KG1 (cell line): ENCODE data around the gene C2orf72.
"Not testable (repeated sequence)": the region's sequence is repeated elsewhere in the genome, so short reads cannot be mapped to it uniquely, and the experiment has no call there.

Source experiments
- DNase-seq: peaks from one replicate; lab custom pipeline; 2025; lab: John Stamatoyannopoulos, UW

C2orf72 gene

GRCh38 chr2:231015478-231015877, 21.8 kb upstream of the C2orf72 start:
- DNase-seq = no peak

GRCh38 chr2:231015926-231016325, 21.4 kb upstream of the C2orf72 start:
- no peak for DNase-seq

DNA sequence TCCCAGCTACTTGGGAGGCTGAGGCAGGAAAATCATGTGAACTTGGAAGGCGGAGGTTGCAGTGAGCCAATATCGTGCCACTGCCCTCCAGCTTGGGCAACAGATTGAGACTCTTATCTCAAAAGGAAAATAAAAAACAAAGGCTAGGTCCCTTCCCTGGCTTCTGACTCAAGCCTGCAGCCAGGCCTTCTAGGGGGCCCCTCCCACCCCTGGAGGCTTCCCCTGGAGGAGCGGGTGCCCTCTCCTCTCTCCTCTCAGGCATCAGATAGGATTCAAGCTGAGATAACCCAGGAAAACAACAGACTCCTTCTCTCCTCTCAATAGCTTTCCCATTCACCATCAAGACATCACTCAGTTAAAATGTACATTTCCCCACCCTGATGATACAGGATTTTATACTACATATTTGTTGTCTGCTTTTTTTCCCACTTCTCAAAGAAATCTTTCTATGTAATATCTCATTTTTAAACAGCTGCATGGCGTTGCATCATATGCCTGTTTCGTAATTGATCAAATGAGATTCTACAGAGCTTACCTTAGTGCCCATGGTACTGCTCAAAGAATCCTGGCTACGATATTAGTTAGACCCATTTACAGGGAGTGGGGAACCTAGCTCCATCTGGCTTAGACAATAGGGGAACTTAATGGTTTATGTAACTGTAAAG, 20.6 kb upstream of the C2orf72 start:
- DNase-seq = no peak

DNA sequence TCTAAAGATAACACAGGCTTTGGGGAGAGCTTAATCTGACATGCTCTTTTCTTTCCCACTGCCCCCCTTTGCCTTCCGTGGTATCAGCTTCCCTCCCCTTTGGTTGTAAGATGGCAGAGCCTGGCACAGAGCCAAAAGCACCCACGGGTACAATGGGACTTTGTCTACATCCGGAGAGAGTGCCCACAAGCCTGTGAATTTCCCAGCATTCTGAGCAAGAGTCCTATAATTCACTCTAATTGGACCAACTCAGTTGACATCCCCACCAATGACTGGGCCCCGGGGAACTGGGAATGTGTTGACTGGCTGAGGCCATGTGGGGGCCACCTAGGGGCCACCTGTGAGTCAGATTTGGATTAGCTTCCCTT, 20.1 kb upstream of the C2orf72 start:
- DNase-seq = no peak

- no peak for DNase-seq
These were observed 19.1 kb upstream of the C2orf72 start for GRCh38 chr2:231018184-231018583.

DNA sequence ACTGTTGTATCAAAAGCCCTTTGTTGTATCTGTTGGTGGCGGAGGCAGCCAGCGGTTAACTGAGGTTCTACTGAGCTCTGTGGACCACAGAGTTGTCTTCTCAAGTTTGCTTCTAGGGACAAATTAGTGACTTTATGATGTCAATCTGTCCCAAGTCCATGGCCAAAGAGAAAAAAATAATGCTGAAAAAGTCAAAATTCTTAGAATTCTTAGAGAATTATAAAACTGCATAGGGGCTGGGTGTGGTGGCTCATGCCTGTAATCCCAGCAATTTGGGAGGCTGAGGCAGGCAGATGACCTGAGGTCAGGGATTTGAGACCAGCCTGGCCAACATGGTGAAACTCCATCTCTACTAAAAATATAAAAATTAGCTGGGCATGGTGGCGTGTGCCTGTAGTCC, 12.3 kb upstream of the C2orf72 start:
- DNase-seq = not testable (repeated sequence)

- no peak for DNase-seq
These were observed 8.4 kb upstream of the C2orf72 start for GRCh38 chr2:231028889-231029288.

DNA sequence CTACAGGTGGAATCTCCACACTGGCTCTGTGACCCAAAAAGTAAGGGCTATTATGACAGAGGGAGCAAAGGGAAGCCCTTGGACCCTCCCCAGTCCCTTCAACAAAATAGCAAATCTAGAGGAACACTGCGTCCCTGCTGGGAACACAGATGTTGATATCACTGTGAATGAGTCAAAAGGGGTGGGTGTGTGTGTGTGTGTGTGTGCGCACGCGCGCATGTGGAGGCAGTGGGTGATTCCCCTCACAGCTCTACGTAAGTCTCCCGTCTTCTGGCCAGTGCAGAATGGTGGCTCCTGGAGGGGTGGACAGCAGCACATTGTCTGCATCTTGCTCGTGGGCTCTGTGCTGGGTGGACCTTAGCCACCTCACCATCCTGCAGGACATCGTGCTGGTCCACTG, 7.8 kb upstream of the C2orf72 start:
- DNase-seq = no peak

DNA sequence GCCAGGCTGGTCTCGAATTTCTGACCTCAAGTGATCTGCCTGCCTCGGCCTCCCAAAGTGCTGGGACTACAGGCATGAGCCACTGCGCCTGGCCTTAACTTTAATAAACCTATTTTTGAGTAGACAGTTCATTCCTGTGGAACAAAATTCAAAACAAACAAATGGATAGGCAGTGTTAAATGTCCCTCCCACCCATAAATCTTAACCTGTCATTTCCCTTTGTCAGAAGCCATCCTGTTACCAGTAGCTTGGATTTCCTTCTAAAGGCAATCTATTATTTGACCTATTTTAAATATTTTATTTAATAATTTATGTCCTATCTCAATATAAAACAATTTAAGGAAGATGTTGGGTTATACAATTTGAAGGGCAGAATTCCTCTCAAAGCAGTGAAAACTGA, 6.6 kb upstream of the C2orf72 start:
- no peak for DNase-seq

DNA sequence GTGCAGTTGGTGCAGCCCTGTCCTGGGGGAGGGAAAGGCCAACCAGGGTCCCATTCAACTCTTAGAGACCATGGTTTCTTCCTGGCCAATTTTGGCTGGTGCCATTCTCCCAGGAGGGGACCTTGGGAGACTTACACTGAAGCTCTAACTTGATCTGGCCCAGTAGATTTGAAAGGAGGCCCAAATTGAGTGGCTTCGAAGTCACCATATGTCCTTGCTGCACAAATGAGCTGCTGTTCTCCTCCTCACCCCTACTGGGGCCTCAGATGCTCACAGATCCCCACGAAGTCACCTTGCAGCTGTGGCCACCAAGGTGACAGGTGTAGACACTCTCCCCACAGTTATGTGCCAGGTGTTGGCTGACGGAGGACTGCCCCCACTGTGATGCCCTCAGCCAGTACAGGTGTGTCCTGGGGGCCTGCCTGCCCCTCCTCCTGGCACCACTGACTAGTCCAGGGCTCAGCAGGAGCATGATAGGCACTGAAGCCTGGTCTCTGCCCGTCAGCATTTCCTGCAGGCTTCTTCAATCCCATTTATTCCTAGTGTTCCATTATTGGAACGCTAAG, 4.7 kb upstream of the C2orf72 start:
- DNase-seq = no peak

- DNase-seq = no peak
These were observed 3.9 kb upstream of the C2orf72 start for GRCh38 chr2:231033147-231034132.

DNA sequence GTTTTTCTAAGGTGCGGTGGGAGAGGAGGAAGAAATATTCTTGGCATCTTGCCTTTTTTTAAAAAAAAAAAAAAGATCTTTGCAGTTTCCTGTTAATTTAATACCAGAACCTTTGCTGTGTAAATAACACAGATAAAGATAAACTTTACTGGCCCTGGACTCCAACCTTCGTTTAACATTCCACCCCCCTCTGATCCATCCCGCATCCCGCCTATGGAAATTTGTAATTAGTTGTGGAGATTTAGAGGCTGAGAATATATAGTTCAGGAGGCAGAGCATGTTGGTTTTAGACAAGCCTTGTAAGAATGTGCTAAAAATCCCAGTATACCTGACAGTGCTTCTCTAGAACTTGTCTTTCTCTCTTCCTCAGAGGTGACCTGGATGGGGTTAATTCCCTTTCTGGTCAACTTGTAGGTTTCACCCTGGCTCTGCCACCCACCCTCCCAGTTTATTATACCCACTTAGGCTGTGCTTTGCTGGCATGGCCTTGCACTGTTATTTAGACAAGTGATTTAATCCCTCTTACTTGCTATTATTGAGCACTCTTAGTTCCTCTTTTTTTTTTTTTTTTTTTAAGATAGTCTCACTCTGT, 2.9 kb upstream of the C2orf72 start:
- DNase-seq = no peak

GRCh38 chr2:231036131-231036530, 1.2 kb upstream of the C2orf72 start:
- DNase-seq = no peak

GRCh38 chr2:231036578-231037106, 681 bp upstream of the C2orf72 start:
- no peak for DNase-seq

- DNase-seq = no peak
These were observed 584 bp downstream of the C2orf72 start for GRCh38 chr2:231037731-231038482.

DNA sequence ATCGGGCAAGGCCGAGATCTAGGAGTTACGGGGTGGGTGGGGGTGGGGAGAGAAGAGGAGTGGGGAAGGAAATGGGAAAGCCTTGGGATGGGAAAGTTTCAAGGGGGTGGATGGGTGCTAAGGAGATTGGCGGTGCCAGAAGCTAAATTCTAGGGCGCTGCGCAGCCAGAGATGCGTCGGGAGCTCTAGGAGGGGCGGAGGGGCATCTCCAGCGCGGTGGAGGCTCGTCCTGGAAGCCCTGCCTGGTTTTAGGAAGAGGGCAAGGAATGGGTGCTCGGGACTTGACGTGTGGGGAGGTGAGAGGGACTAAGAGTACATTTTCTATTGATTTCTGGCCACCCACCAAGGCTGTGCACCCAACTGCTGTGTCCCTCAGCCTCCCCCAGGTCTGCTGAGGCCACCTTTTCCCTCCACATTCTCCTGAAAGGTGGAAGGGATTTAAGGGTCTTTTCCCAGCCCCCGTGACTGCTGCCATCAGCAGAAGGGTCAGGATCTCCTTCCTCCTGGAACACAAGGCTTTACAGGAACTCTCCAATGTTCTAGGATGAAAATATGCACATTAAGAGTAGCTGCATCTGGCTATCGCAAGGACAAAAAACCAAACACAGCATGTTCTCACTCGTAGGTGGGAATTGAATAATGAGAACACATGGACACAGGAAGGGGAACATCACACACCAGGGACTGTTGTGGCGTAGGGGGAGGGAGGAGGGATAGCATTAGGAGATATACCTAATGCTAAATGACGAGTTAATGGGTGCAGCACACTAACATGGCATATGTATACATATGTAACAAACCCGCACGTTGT, 1.4 kb downstream of the C2orf72 start:
- no peak for DNase-seq

DNA sequence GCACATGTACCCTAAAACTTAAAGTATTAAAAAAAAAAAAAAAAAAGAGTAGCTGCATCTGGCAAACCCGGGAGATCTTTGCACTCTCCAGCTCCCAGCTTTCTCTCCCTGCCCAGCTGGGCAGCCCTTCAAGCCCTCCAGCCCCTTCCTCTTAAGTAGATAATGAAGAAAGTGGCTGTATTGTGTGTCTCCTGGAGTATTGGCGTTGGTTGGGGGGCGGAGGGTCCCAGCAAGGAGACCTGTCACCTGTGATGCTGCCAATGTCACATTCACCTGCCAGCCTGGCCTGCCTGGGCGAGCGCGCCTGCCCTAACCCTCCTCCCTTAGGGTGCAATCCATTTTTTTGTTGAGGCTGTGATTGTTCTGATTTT, 2.0 kb downstream of the C2orf72 start:
- DNase-seq = no peak

DNA sequence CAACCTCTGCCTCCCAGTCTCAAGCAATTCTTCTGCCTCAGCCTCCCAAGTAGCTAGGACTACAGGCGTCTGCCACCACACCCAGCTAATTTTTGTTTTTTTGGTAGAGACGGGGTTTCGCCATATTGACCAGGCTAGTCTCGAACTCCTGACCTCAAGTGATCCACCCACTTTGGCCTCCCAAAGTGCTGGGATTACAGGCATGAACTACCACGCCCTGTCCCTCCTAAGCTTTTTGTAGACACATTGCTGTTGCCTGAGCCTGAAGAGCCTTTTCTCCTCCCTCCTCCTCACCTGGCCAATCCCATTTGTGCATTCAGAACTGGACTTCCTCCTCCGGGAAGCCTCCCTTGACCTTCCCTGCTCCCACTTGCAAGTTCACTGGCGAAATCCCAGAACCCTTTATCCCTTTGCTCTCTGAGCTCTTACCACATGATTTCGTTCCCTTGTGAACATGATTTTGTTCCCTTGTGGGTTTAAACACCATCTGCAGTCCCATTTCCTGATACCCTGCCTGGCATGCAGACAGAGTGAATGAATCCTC, 2.6 kb downstream of the C2orf72 start:
- no peak for DNase-seq

GRCh38 chr2:231041061-231041689, 3.9 kb downstream of the C2orf72 start:
- DNase-seq = no peak

DNA sequence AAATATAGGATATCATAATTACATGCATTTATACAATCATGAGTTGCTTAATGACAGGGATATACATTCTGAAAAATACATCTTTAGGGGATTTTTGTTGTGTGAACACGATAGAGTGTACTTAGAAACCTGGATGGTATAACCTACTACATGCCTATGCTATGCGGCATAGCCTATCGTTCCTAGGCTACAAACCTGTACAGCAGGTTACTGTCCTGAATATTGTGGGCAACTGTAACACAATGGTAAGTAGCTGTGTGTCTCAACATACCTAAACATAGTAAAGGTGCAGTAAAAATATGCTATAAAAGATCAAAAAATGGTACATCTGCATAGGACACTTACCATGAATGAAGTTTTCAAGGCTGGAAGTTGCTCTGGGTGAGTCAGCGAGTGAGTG, 6.5 kb downstream of the C2orf72 start:
- DNase-seq = no peak
